Fibroblast of skin of left biceps (primary cell): ENCODE results near the gene NOSIP.

Source experiments
- DNase-seq, 2 experiments: peaks; one replicate each; pipeline ENCODE4 v3.0.0-alpha.2; 2013; ENCODE audit warnings: low read depth in 2 of 2

Gene NOSIP

DNA sequence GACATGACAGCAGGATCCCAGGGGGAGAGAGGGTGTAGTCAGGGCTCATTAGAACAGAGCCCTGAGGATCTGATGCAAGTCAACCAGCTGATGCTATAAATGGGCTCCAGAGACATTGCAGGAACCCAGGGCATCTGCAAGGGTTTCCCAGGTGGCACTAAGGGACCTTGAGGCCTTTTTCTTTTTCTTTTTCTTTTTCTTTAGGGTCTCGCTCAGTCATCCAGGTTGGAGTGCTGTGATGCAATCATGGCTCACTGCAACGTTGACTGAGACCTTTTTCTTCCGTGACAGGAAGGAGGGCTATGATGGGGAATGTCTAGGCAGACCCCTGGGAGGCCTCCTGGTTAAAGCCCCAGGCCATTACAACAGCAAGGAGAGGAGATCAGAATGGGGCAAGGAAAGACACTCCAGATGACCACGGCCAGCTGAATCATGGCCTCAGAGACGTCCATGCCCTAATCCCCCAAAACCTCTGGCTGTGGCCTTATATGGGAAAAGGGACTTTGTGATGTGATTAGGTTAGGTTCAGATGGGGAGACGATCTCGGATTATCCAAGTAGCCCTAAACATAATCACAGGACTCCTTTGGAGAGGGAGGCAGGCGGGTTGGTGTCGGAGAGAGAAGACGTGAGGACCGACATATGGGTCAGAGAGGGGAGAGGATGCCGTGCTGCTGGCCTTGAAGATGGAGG is 72.4 kb downstream of the NOSIP start:
- DNase-seq, result no peak

DNA sequence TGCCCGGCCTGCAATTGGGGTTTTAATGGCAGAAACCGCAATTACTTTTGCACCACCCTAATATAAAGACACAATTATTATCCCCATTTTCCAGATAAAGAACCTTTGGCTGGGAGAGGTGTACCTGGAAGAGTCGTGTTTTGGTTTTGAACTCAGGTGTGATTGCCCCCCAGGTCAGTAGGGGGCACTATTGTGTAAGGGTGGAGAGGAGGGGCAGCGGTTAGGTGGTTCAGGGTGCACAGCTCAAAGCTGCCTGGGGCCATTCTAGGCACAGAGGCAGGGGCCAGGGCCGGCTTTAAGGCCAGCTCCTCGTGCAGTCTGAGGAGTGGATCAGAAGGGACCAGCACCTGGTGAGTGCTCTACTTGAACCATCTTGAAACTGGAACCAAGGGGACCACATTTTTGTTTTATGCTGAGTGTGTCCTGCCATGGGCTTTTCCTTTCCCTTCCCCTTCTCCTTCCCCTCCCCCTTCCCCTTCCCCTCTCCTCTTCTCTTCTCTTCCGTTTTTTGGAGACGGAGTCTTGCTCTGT is 73.7 kb downstream of the NOSIP start:
- DNase-seq, result no peak
